GM19324 (cell line): Measurements from ENCODE around the gene NBAS.
"Not testable (repeated sequence)": the region's sequence is repeated elsewhere in the genome, so short reads cannot be mapped to it uniquely, and the experiment has no call there.

Experiments used
- ATAC-seq: cut with Tn5 transposase; IDR thresholded peaks from one replicate; pipeline ENCODE4 v1.9.1; 2021; ENCODE audit warnings: mild to moderate bottlenecking, moderate library complexity; ENCODE audit not compliant: unreplicated experiment, low FRiP score

The NBAS gene

DNA sequence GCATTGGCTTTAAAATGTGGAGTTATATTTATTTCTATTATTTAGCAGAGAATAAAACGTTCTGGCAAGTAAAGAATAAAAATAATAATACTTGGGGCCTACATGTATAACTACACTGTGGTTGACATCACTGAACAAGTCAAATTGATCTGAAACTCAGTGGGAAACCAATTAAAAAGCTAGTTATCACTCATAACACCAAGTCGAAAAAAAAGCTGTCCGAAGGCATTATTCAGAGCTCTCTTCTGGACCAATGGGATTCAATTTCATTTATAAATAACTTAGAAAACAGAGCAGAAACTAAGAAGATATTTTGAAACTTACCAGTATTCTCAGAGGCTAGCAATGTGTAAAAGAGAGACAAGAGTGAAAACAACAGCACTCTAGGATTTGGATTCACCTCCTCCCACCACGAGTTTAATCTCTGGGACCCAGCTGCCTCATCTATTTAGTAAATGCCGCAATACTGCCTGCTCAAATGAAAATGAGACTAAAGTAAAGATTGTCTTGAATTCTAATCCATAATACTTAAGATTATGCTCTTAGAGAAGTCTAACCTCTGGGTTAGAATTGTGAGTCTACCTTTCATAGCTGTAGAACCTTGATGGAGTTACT is 128.4 kb downstream of the NBAS start:
- ATAC-seq, result no peak

DNA sequence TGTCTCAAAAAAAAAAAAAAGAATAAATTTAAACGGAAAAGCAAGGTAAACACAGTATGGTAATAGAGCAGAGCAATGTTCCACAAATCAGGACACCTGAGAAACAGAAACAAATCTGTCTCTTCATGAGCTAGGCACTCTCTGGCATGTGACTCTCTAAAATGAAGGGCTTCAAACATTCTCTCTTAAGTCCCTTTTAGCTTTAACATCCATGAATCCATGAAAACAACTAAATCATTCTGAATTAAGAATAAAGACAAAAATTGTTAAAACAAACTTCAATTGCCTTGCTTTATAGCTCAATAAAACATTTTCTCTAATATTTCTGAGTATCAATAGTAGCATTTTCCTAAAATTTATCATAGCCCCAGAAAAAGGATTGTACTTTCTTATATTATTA is 132.1 kb downstream of the NBAS start:
- no peak for ATAC-seq

DNA sequence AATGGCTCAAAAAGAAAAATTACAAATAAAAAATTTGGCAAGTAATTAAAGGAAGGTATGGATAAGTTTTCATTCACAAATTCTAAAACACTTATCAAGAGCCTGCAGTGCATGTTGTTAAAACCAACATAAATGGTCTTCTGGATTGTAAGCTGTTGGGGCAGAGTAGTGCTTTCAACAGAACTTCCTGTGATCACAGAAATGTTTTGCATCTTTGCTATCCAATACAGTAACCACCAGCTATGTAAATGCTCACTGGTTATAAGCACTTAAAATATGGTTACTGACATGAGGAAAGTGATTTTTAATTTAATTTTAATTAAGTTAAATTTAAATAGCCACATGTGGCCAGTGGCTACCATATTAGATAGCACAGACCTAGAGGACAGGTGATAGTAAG is 133.1 kb downstream of the NBAS start:
- ATAC-seq, result no peak

DNA sequence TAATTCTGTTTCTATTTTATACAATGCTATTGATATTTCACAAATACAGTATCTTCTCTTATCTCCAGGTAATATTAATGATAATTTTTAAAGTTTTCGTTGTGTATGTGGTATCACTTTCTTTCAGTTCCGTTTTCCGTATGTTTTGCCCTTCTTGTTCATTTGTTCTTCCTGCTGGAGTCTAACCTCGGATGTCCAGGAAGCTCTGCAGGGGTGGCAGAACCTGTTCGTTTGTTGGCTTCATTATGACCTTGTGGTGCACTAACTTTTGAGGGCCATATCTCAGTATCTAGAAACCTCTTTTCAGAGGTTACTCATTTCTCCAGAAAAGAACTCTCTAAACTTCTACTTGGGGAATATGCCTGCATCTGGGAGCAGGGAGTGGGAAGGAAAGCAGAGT is 134.5 kb downstream of the NBAS start:
- ATAC-seq, result no peak

DNA sequence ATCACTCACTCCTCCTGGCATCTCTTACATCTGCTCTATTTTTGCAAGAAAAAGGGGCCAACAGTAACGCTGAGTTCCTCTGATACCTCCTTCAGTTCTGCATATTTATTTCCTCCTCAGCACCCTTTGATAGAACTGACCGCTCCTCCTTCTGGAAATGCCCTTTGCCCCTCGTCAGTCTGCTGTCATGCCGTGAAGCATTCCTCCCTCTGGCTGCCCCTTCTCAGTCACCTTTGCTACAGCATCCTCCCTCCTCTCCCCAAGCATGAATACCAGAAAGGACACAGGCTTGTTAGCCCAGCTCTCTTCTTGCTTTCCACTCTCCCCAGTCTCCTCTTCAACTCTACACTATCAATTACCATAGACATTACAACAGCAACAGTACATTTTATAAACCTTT is 135.4 kb downstream of the NBAS start:
- ATAC-seq, result no peak

DNA sequence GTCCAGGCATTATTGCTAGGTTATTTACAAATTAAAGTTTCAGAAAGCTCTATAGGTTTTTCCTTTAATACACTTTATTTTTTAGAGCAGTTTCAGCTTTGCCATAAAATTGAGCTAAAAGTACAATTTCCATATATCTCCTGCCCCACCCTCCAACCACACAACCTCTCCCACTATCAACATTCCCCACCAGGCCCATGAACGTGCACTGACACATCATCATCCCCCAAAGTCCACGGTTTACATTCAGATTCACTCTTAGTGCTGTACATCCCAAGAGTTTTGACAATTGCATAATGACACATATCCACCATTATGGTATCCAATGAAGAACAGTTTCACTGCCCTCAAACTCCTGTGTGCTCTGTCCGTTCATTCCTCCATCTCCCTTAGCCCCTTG is 139.4 kb downstream of the NBAS start:
- ATAC-seq, result no peak

DNA sequence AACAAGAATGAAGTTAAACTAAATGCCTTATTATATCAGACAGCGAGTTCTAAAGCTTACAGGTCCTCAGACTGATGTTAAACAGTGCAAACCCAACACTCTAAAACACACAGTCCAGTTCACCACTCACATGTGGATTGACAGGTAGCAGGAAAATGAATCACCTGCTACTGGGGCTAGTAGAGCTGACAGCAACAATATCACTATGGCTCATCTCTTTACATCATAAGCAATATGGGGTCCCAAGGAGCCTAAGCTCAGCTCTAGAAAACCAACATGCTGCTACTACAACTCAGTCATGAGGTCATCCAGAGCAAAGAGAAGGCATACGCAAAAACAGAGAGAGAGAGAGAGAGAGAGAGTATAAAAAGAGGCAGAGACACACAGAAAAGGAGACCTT is 145.4 kb downstream of the NBAS start:
- no peak for ATAC-seq

DNA sequence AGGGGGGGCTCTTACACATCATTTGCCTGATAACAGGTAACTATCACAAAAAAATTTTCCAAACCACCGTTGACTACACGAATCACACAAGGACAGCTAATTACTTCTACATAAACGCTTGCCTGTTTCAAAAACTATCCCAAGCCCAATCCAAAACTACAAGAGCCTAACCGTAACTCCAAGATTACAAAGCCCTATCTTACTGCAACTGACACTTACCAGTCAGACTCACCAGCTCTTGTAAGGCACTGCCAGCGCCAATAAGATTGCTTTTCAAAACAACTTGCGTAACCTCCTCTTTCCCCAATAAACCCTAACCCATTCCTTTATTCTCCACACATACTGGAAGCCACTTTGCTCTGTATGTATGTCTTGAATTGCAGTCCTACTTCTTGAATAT is 148.4 kb downstream of the NBAS start:
- no peak for ATAC-seq

DNA sequence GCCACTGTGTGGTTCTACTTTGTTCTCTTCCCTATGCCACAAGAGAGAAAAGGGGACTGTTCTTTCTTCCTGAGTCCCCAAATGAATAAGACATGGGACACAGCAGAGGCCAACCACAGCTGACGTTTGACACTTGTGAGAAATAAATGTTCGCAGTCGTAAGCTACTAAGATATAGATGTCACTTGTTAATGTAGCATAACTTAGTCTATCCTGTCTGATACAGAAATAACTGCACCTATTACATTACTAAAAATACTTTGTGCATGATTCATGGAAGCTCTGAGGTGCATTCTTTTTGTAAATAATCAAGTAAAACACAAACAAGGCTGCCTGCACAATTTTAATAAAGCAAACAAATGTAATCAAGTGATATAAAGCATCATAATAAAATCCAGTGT is 148.8 kb downstream of the NBAS start:
- ATAC-seq, result no peak

DNA sequence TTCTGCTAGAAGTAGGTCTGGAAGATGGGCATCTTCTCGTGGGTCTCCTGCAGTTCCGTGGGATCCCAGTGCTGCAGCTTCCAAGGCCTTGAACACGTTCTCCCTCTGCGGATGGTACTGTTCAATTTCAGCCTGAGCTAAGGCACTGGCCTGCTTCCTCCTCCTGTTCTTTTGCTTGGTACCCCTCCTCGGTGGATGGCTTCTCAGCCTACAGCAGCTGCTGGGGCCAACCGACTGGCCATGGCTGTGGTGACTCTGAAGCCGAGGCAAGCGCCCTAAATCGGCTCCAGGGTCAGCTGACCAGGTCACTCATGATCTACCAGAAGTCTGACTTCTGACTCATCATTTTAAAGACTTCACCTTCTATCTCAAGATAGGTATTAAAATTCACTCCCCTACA is 150.2 kb downstream of the NBAS start:
- no peak for ATAC-seq

DNA sequence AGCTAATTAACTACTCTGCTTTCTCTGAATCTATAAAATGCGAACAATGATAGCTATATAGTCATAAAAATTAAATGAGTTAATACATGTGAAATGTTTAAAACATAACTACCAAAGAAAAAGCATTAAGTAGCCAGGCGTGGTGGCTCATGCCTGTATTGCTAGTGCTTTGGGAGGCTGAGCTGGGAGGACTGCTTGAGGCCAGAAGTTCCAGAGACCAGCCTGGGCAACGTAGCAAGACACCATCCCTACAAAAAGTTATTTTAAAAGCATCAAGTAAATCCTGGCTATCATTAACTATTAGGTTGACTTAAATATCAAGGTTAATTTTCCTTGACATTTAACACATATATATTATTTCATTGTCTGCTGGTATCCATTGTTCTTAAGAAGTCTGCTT is 152.4 kb downstream of the NBAS start:
- no peak for ATAC-seq

DNA sequence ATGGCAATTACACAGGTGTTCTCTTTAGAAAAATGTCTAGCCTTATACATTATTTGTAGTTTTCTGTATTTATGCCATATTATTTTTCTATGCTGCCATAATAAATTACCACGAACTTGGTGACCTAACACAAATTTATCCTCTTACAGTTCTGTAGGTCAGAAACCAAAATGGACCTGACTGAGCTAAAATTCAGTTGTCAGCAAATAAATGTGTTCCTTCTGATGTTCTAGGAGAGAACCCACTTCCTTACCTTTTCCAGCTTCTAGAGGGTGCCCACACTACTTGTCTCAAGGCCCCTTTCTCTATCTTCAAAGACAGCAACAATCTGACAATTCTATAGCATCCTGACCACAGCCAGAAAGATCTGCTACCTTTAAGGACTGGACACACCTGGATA is 153.5 kb downstream of the NBAS start:
- no peak for ATAC-seq

DNA sequence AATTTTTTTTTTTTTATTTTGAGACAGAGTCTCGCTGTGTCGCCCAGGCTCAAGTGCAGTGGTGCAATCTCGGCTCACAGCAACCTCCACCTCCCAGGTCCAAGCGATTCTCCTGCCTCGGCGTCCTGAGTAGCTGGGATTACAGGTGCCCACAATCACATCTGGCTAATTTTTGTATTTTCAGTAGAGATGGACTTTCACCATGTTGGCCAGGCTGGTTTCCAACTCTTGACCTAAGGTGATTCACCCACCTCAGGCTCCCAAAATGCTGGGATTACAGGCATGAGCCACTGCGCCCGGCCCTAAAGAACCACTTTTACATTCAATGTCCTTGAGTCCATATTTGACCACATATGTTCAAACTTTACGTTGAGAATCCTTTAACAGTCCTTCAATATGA is 156.6 kb downstream of the NBAS start:
- not testable (repeated sequence) for ATAC-seq

DNA sequence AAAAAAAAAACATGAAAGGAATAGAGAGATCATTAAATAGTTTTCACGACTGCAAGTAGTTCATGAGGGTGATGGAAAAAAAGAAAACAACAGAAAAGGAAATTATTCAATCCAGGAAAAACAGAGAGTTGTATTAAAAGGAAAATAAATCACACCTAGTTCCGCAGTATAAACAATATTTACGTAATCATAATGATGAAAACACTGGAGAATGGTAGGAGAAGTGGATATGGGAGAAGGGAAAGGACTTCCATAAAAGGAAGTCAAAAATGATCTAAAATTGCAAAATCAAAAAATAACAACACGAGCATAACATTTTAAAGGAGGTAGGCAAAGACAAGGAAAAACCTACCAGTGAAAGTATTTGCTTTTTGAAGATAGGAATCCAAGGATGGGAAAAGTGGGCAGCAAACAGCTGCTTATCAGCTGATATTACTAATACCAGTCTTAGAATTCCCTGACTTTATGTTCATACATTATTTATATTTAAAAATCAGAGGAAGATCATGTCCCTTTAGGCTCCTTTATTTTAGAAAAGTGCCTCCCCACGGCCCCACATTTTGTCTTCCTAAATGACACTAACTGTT is 160.8 kb downstream of the NBAS start:
- ATAC-seq, result no peak

DNA sequence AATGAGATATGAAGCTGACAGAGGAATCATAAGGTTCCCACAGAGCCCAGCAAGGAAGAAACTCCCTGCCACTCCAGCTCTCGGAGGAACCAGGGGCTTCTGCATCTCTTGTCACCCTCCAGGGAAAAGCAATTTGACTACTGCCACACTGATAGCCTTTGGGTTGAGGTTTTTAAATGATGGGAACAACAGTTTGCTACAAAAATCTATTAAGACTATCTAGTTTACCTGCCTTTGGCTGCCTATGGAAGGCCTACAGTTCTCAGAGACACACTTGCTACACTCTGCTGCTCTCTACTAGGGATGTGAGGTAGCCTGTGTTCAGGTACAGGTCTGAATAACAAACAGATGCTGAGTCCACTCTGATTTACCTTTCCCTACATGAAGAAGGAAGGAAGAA is 161.9 kb downstream of the NBAS start:
- no peak for ATAC-seq

DNA sequence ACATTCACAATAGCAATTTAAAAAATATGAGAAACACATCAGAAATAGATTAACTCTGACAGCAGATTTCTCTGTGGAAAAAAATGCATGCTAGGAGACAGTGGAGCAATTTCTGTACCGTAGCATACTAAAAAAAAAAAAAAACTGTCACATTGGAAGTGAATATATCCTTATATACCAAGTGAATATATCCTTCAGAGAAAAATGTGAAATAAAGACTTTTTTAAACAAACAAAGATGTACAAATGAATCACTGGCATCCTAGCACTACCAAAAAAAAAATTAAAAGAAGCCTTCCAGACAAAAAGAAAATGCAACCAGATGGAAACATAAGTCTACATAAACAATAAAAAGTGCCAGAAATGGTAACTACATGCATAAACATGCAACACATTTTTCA is 169.4 kb downstream of the NBAS start:
- no peak for ATAC-seq

DNA sequence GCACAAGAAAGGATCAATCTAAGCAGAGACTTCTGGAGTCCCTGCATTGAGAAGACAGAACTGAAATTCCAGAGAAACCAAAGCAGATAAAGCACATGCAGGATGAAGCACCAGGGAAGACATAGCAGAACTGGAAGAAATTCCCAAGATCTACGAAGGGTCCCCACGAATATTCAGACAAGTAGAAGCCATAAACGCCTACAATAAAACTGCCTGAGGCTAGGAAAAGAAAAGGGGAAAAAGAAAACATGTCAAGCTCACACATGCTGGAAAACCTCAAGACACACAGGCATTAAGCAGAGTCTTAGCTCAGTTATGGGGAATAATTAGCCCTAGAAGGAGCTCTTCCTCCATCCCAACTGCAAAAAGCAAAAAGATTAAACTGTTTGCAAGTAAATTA is 171.2 kb downstream of the NBAS start:
- no peak for ATAC-seq

DNA sequence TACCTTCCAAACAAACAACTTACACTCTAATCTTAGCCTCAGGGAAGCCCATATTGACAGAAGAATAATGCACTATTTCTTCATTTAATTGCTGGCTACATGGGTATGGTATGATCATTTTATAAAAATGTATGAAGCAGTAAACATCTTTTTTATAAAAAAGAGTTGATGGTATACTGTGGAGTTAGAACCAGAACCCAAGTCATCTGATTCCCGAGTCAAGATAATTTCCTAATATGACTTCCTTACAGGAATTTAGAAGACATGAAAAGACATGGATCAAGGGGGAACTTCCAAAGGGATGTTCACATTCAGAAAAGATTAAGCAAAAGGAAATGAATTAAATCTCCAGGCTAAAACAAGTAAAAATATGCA is 171.8 kb downstream of the NBAS start:
- no peak for ATAC-seq

DNA sequence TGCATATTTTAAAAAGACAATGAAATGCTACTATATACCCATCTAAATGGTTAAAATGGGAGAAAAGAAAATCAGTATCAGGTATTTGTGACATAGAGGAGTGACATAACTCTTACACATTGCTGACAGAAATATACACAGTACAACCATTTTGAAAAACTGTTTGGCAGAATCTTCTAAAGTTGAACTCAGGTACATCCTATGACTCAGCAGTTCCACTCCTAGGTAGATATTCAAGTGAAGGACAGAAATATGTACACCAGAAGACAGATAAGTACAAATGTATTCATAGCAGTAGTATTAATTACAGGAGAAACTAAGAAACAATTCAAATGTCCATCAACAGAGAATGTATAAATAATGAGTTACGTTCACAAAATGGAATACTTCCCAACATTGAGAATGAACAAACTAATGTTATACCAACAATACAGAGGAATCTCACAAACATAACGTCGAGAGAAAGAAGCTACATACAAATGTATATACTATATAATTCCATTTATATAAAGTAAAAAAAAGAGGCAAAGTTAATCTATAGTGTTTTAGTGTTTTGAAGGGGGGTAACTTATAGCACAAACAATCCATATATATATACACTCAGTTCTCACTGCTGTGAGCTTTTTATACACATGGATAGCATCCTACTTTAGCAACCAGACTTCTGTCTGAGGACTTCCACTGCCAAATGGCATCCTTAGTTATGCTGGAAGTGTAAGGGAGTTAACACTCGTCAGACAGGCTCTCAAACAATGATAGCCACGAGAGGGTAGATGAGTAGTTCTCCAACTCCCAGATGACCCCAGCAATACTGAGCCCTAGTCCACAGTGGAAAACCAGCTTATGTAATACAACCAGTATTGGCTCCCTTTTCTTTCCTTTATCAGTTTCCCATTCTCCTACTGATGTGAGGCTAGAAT is 172.5 kb downstream of the NBAS start:
- ATAC-seq, result no peak

DNA sequence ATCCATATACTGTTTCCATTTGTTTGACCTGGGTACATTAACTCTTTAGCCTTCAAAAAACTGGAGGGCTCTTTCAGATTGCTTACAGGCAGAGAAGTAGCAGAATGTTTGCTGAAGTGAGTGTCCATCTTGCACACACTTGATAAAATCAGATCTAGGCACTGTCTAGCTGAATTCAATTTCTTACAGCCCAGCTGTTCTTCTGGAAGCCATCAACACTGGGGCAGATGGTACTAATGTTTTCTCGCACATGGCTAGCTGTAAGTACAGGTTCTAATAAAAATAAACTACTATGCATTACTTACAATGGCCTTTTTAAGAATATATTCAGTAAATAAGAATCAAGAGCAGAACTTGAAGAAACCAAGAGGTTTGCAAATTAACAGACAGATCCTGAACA is 175.9 kb downstream of the NBAS start:
- no peak for ATAC-seq

DNA sequence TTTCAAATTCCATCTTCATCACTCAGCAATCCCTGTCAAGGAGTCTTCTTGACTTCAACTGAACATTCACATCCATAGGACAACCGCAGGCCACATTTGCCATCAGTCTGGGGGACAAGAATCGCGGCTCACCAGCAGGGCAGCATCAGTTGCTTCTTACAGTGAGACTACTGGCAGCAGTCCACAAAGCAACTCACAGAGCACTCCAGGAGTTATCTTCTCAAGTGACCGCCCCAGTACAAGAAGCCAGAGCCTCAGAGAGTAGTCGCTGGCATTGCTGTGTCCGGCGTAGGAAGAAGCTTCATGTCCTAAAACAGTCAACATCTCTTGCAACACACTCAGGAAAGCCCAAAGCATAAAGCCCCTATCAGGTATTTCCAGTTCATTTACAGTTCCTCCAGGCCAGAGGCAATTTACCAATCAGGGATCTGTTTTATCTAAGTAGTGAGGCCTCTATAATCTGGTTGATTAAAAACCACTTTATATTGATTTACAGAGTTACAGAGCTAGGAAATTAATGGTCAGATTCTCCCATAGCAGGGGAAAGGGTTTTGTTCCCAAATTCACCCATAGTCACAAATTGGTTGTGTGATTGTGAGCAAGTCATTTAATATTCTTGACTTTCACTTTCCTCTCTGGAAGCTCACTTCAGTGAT is 177.3 kb downstream of the NBAS start:
- no peak for ATAC-seq
